Measurements from ENCODE around the gene STAM2. TPM values are rescaled to one million over a fixed set of nuclear protein-coding genes. Genes with fewer than 3 reads are reported as not detected.
"Not testable (repeated sequence)": the region's sequence is repeated elsewhere in the genome, so short reads cannot be mapped to it uniquely, and the experiment has no call there.

Gene STAM2
- total and polyA plus RNA-seq, 5 experiments from 2014 or later, result 2.1 to 23.1 (median 5.2) TPM

DNA sequence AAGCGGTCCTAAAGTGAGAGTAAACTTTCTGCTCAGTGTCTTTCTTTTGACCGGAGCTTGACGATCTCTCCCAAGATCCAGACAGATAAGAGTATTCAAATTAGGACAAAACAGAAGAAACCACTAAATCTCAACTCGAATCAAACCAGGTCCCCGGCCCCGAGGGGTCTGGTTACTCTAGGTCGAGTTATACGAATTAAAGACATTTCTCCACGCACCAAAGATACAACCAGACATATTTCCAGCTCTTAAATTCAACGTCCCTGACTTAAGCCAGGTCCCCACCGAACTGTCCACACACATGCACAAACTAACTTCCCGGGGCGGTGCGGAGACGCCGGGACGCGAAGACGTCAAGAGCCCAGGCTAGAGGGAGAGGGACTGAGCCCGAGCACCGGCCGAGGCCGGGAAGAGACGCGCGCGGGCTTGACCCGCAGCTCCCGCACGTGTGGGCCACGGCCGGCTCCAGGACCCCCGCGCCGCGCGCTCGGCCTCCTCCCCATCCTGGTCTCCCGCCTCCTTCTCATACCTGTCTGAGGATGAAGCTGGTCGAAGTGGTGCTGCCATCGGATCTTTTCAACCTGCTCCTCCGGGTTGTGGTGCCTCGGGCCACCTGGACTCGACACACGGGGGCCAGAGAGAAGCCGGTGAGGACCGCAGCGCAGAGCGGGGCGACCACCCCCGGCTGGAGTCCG, 77.6 kb downstream of the STAM2 start:
- ATAC-seq, result peak; percentile 33 to 54
- POLR2A ChIA-PET, result no interaction called here
- no peaks in the 10 kb centered on the region for H3K36me3 Mint-ChIP-seq
- H3K4me3 Mint-ChIP-seq, result peak overlapping the region; percentile 75 to 90 (median 83)
- H3K27me3 Mint-ChIP-seq, result peaks cover 29 to 42% (median 40%) of the 10 kb centered on the region in 5 donors
- peak overlapping the region in 1 of 10 donors; percentile 38 for H3K27ac Mint-ChIP-seq
- peaks cover 12 to 26% (median 17%) of the 10 kb centered on the region in 4 donors for H3K4me1 Mint-ChIP-seq
- H3K9me3 Mint-ChIP-seq, result peaks cover 0 to 2% (median 0%) of the 10 kb centered on the region in 9 donors
- no peak for DNase-seq

DNA sequence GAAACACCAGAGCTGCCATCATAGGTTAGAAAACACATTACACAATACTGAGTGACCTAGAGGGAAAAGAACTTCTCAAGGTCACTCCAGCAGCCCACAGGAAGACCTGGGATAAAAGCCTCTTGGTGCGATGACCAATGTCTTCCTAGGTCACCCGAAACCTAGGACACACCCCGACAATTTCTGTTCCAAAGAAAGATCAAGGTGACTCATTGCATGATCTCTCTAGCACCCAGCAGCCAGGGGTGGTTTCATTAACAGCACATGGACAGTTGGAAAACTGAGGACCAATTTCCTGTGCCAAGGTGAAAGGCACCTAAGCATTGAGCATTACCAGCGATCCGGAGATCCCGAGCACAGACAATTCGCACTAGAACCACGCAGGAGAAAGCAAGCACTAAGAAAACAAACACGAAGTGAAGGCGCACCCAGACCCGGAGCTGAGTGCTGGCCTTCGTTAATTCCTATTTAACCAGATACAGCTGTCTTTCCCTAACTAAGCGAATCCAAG, 78.2 kb downstream of the STAM2 start:
- POLR2A ChIA-PET, result no interaction called here
- Mint-ChIP-seq H3K27ac (no peak overlapping the region), H3K4me1 (peaks cover 12 to 26% (median 17%) of the 10 kb centered on the region in 4 donors), H3K4me3 (peak overlapping the region; percentile 62 to 90 (median 83)), H3K36me3 (no peaks in the 10 kb centered on the region), H3K27me3 (peaks cover 27 to 42% (median 39%) of the 10 kb centered on the region in 5 donors), H3K9me3 (peaks cover 0 to 2% (median 0%) of the 10 kb centered on the region in 9 donors)
- DNase-seq (no peak), ATAC-seq (peak in 1 of 2 donors; percentile 17)

DNA sequence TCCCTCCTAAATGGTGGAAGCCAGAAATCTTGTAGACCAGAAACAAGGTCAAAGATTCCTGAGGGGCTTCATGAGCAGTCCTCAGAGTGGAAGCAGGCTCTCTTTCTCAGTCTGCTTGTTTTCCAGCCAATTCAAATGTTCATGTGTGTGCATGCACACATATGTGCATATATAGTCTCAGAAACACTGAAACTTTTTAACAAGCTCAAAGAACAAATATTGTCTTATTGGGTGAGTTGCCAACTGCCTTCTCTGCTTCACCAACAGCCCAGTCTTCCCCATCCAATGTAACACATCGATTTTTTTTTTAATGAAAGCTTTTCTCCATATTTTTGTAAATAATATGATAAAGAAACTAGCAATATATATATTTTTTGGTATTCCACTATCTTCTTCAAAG, 80.4 kb downstream of the STAM2 start:
- no peak overlapping the region for H3K27ac Mint-ChIP-seq
- H3K36me3 Mint-ChIP-seq, result no peaks in the 10 kb centered on the region
- peaks cover 0 to 2% (median 0%) of the 10 kb centered on the region in 9 donors for H3K9me3 Mint-ChIP-seq
- peaks cover 20 to 36% (median 25%) of the 10 kb centered on the region in 5 donors for H3K27me3 Mint-ChIP-seq
- H3K4me3 Mint-ChIP-seq, result no peak overlapping the region
- peaks cover 12 to 26% (median 16%) of the 10 kb centered on the region in 4 donors for H3K4me1 Mint-ChIP-seq
- no peak for DNase-seq
- no peak for ATAC-seq
- POLR2A ChIA-PET, result interaction anchor here (0.7 kb wide), 1 partner anchor 53 kb away, joined by 3 read pairs; no protein-coding TSS in a partner anchor

DNA sequence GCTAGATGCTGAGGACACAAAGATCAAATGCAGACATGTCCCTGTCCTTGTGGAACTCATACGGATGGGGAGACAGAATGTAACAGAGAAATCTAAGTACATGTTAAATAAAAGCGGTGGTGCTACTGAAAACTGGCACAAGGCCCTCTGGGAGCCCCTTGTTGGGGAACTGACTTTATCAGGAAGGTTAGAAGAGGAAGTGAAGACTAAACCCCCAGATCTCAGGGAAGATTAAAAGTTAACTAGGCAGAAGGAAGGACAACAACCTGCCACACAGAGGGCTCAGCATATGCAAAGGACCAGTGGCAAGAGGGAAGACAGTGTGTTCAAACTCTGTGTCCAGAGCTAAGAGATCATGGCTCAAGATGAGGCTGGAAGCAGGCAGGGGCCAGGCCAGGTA, 81.5 kb downstream of the STAM2 start:
- Mint-ChIP-seq H3K27me3 (peaks cover 11 to 26% (median 14%) of the 10 kb centered on the region in 5 donors), H3K9me3 (peaks cover 0 to 2% (median 0%) of the 10 kb centered on the region in 9 donors), H3K27ac (no peak overlapping the region), H3K36me3 (no peaks in the 10 kb centered on the region), H3K4me1 (peaks cover 6 to 19% (median 8%) of the 10 kb centered on the region in 4 donors), H3K4me3 (no peak overlapping the region)
- POLR2A ChIA-PET, result no interaction called here
- ATAC-seq (no peak), DNase-seq (no peak)

DNA sequence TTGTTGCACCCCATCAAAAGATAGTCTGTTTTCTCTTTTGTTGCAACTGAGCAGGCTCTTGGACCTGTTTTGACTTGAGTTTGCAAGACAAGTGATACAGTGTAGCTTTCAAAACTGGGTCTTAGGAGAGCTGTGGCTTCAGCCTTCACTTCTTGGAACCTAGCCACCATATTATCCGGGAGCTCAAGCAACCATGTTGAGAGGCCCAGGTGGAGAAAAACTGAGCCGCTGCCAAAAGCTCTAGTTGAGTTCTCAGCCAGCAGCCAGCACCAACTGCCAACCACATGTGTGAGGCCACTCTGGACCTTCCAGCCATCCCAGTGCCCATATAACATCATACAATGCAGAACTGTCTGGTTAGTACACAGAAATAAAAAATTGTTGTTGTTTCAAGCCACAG, 82.1 kb downstream of the STAM2 start:
- DNase-seq, result no peak
- Mint-ChIP-seq H3K4me3 (no peak overlapping the region), H3K36me3 (no peaks in the 10 kb centered on the region), H3K27me3 (peaks cover 11 to 23% (median 14%) of the 10 kb centered on the region in 5 donors), H3K27ac (no peak overlapping the region), H3K4me1 (peaks cover 6 to 14% (median 8%) of the 10 kb centered on the region in 4 donors), H3K9me3 (peaks cover 0 to 2% (median 0%) of the 10 kb centered on the region in 9 donors)
- POLR2A ChIA-PET, result no interaction called here
- no peak for ATAC-seq

DNA sequence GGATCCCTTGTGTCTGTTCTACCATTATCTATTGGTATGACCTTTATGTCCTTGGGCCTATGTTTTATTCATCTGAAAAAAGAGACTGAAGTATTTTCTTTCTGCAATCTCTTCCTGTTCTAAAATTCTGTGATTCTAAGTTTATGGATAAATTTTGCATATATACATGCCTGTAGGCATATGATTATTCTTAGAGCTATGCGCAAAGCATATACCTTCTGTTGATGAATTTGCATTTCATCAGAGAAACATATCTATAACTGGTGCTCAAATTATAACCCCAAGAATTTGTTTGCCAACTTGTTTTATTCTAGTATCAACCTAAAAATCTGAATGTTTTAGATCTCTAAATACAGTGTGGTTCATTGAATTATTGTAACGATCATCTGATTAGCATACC, 83.5 kb downstream of the STAM2 start:
- no peak overlapping the region for H3K4me3 Mint-ChIP-seq
- H3K4me1 Mint-ChIP-seq, result peaks cover 0 to under 1% (median 0%) of the 10 kb centered on the region in 4 donors
- POLR2A ChIA-PET, result no interaction called here
- H3K27me3 Mint-ChIP-seq, result peaks cover 2 to 12% (median 4%) of the 10 kb centered on the region in 5 donors
- H3K36me3 Mint-ChIP-seq, result no peaks in the 10 kb centered on the region
- no peaks in the 10 kb centered on the region for H3K9me3 Mint-ChIP-seq
- ATAC-seq (no peak), DNase-seq (no peak)
- no peak overlapping the region for H3K27ac Mint-ChIP-seq

DNA sequence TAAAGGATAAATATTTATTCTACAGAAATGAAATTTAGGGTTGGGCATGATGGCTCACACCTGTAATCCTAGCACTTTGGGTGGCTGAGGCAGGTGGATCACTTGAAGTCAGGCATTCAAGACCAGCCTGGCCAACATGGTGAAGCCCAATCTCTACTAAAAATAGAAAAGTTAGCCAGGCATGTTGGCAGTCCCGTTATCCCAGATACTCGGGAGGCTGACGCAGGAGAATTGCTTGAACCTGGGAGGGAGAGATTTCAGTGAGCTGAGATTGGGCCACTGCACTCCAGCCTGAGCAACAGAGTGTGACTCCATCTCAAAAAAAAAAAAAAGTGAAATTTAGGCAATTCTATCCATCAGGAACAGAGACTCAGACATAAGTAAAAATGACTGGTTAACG, 84.8 kb downstream of the STAM2 start:
- ATAC-seq, H3K36me3 Mint-ChIP-seq, H3K9me3 Mint-ChIP-seq, H3K4me1 Mint-ChIP-seq, H3K4me3 Mint-ChIP-seq, H3K27ac Mint-ChIP-seq, DNase-seq, POLR2A ChIA-PET: not testable (repeated sequence)
- H3K27me3 Mint-ChIP-seq, result peaks cover 0 to 11% (median 2%) of the 10 kb centered on the region in 5 donors

DNA sequence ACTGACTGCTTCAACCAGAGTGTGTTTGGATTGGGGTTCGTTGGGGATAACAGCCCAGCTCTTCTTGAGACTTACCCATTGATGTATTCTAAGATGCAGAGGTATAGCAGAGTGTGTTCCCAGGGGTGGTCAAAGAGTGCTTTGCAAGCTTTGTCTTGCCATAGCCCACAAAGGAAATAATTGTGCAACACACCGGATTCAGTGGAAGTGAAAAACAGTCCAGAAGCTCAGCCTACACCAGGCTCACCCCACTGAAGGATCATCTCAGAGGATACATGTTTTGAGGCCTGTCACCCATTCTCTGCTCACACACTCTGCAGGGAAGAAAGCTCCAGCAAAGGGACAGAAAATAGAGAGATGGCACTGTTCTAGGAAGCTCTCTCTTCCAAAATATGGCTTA, 86.3 kb downstream of the STAM2 start:
- H3K4me3 Mint-ChIP-seq, result no peak overlapping the region
- peaks cover 0 to 4% (median 0%) of the 10 kb centered on the region in 5 donors for H3K27me3 Mint-ChIP-seq
- H3K9me3 Mint-ChIP-seq, result no peaks in the 10 kb centered on the region
- DNase-seq (no peak), ATAC-seq (no peak)
- H3K4me1 Mint-ChIP-seq, result no peaks in the 10 kb centered on the region
- POLR2A ChIA-PET, result no interaction called here
- no peak overlapping the region for H3K27ac Mint-ChIP-seq
- no peaks in the 10 kb centered on the region for H3K36me3 Mint-ChIP-seq

DNA sequence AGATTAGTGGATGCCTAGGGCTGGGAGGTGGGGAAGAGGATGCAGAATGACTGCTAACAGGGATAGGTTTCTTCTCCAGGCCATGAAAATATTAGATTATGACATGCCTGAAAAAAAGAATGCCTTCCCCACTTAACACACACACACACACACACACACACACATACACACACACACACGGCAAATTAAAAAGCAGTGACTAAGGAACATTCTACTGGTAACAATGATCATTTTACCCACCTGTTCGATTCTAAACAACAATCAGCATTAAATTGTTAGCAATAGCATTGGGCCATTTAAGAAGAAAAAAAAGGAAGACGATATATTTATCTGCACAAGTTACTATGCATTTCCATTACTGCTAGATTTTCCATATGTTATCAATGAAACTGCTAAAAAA, 87.6 kb downstream of the STAM2 start:
- POLR2A ChIA-PET, result no interaction called here
- no peaks in the 10 kb centered on the region for H3K4me1 Mint-ChIP-seq
- no peak overlapping the region for H3K27ac Mint-ChIP-seq
- no peak for ATAC-seq
- no peak for DNase-seq
- no peak overlapping the region for H3K4me3 Mint-ChIP-seq
- H3K9me3 Mint-ChIP-seq, result no peaks in the 10 kb centered on the region
- H3K27me3 Mint-ChIP-seq, result no peaks in the 10 kb centered on the region
- H3K36me3 Mint-ChIP-seq, result no peaks in the 10 kb centered on the region

DNA sequence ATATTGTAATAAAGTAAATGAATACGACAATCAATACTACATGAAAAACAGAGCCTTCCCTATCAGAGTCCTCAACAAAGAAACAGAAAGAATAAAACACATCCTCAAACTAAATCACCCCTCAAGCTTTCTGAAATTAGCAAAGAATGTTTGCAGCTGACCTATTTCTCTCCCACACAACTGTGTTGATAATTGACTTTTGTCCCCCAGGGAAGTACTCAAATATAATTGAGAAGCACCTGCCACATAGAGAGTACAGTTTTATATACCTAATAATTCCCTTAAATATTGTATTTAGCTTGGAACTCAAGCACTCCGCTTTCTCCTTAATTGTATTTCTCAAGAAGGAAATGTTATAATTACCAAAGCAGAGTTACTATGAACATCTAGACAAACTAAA, 89.3 kb downstream of the STAM2 start:
- Mint-ChIP-seq H3K27ac (no peak overlapping the region), H3K4me3 (no peak overlapping the region), H3K27me3 (peaks cover 0 to 4% (median 0%) of the 10 kb centered on the region in 5 donors), H3K4me1 (no peaks in the 10 kb centered on the region), H3K36me3 (no peaks in the 10 kb centered on the region), H3K9me3 (no peaks in the 10 kb centered on the region)
- ATAC-seq (no peak), DNase-seq (no peak)
- POLR2A ChIA-PET, result no interaction called here

DNA sequence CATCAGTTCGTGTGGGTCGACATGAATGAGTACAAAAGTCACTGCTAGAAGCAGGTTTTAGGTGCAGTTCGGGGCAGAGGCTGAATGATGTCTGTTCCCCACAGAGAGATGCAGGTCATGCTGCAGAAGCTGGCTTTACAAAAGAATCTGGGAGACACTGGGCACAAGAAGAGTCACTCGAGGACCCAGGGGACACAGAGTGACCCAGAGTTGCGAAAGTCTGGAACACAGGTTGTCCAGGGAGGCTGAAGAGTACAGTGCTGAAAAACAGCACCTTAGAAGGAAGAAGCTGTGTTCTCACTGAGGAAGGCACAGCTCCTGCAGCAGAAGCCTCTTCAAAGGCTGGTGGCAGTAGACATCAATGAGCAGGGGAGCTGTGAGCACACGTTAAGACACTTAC, 91.5 kb downstream of the STAM2 start:
- Mint-ChIP-seq H3K36me3 (peaks cover 0 to 7% (median 6%) of the 10 kb centered on the region in 3 donors), H3K9me3 (peaks cover 0 to 4% (median 0%) of the 10 kb centered on the region in 9 donors), H3K27me3 (peaks cover 0 to 4% (median 1%) of the 10 kb centered on the region in 5 donors), H3K4me3 (no peak overlapping the region), H3K27ac (no peak overlapping the region), H3K4me1 (no peaks in the 10 kb centered on the region)
- POLR2A ChIA-PET, result no interaction called here
- ATAC-seq (no peak), DNase-seq (no peak)

DNA sequence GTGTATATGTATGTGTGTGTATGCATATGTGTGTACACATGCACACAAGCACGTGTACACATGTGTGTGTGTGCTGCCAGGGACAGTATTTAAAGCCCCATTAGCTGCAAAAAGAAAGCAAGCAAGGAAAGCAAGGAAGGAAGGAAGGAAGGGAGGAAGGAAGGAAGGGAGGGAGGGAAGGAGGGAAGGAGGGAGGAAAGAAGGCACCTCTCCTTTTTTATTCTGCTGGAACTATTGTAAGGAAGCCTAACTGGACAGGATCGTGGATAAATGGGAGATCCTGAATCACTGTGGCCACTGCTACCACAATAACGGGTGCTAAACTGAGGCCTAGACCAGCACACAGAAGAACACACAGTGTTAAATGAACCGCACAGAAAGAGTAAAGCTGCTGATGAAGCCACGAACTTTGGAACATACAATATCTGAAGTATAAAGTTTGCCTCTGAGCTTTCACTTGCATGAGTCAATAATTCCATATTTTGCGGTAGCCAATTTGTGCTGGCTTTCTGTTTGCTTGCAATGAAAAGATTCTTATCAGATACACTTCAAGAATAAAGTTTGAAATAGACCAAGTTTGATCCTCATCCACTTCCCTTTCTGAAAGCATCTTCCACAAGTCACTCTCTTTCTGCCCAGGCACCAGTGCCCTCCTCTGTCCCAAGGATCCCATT, 92.2 kb downstream of the STAM2 start:
- no peak for ATAC-seq
- Mint-ChIP-seq H3K36me3 (peaks cover 0 to 7% (median 6%) of the 10 kb centered on the region in 3 donors), H3K4me1 (no peaks in the 10 kb centered on the region), H3K27me3 (peaks cover 0 to 4% (median 1%) of the 10 kb centered on the region in 5 donors), H3K4me3 (no peak overlapping the region), H3K9me3 (peaks cover 0 to 4% (median 0%) of the 10 kb centered on the region in 9 donors), H3K27ac (no peak overlapping the region)
- POLR2A ChIA-PET, result no interaction called here
- DNase-seq, result no peak

DNA sequence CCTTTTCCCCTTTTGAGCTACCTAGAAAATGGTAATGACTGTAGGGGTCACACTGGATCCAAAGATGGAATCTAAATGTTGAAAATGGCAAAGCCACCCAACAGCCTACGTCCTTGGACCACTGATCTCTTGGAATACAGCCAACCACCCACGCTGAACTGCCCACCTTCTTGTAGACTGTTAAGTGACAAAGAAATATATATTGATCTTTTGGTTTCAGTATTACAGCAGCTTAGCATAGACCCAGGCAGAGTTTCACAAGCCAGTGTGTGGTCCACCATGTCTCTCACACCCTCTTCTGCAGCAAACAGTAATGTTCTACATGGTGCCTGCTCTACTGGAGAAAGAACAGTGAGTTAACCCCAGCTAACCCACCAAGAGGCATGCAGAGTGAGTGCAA, 96.9 kb downstream of the STAM2 start:
- Mint-ChIP-seq H3K4me3 (no peak overlapping the region), H3K27me3 (peaks cover 0 to 15% (median 1%) of the 10 kb centered on the region in 5 donors), H3K36me3 (peaks cover 0 to 7% (median 6%) of the 10 kb centered on the region in 3 donors), H3K9me3 (peaks cover 0 to 4% (median 0%) of the 10 kb centered on the region in 9 donors), H3K27ac (no peak overlapping the region), H3K4me1 (no peaks in the 10 kb centered on the region)
- ATAC-seq (no peak), DNase-seq (no peak)
- POLR2A ChIA-PET, result no interaction called here
